IMR-90 (cell line): ENCODE measurements around the gene TBPL1. TPM values are rescaled to one million over a fixed set of nuclear protein-coding genes. Genes with fewer than 3 reads are reported as not detected.

Source experiments
- ATAC-seq: fragments of 200-7000 bp; cut with Tn5 transposase; 2 replicates; pipeline ENCODE4 v1.9.1; 2020; ENCODE audit warnings: low read depth, mild to moderate bottlenecking, moderate library complexity
- BruUV-seq: library from RNA; stranded (reverse); fragments of 400-500 nt; replicated peaks from 2 replicates; lab custom pipeline; 2021; lab: Mats Ljungman, UMichigan
- CTCF ChIA-PET: fragments of 300-600 bp; formaldehyde crosslinking; extraction: SDS; loops from one replicate; lab custom pipeline; 2021; ENCODE audit warnings: antibody characterized with exemption; lab: Yijun Ruan, JAX
- POLR2A ChIA-PET: fragments of 300-600 bp; sonication (Branson Sonifier 250); formaldehyde crosslinking; loops from one replicate; lab custom pipeline; 2022; ENCODE audit warnings: antibody characterized with exemption; ENCODE audit not compliant: unreplicated experiment; lab: Charles Lee
- DNase-seq: peaks from one replicate; pipeline ENCODE4 v3.0.0; 2013
- H2AFZ ChIP-seq: replicated peaks from 2 replicates; pipeline ENCODE3; 2013; ENCODE audit warnings: low read length, mild to moderate bottlenecking; ENCODE audit not compliant: poor library complexity
- H2AK5ac ChIP-seq: 2 replicates; pipeline ENCODE4 v1.6.1; 2013; ENCODE audit warnings: low read depth, low read length, inconsistent platforms
- H2AK9ac ChIP-seq: replicated peaks from 2 replicates; pipeline ENCODE3; 2013; ENCODE audit warnings: mild to moderate bottlenecking, low read depth, low read length, moderate library complexity; ENCODE audit not compliant: poor library complexity
- H2BK120ac ChIP-seq: 2 replicates; pipeline ENCODE4 v1.6.1; 2013; ENCODE audit warnings: low read depth, low read length, inconsistent platforms
- H2BK15ac ChIP-seq: 3 replicates; pipeline ENCODE4 v1.6.1; 2013; ENCODE audit warnings: low read depth, low read length, inconsistent platforms
- H2BK20ac ChIP-seq: 2 replicates; pipeline ENCODE4 v1.6.1; 2013; ENCODE audit warnings: low read depth, mild to moderate bottlenecking, inconsistent platforms, low read length, moderate library complexity
- H2BK5ac ChIP-seq: 2 replicates; pipeline ENCODE4 v1.6.1; 2013; ENCODE audit warnings: mild to moderate bottlenecking, low read depth, low read length, inconsistent platforms; ENCODE audit not compliant: poor library complexity, severe bottlenecking
- H3K14ac ChIP-seq: replicated peaks from 2 replicates; pipeline ENCODE4 v1.6.1; 2013; ENCODE audit warnings: low read depth, low read length, inconsistent platforms
- H3K18ac ChIP-seq: 2 replicates; pipeline ENCODE4 v1.6.1; 2013; ENCODE audit warnings: low read depth, low read length, control low read depth
- H3K23ac ChIP-seq: 2 replicates; pipeline ENCODE4 v1.6.1; 2013; ENCODE audit warnings: low read depth, low read length, inconsistent platforms
- H3K27ac ChIP-seq: 2 replicates; pipeline ENCODE4 v1.5.1; 2013; ENCODE audit warnings: mild to moderate bottlenecking, control low read depth, low read length; ENCODE audit not compliant: insufficient read depth
- H3K27me3 ChIP-seq: 2 replicates; pipeline ENCODE4 v1.6.1; 2013; ENCODE audit warnings: low read length; ENCODE audit not compliant: control insufficient read depth, insufficient read depth
- H3K36me3 ChIP-seq: 2 replicates; pipeline ENCODE4 v1.6.1; 2013; ENCODE audit warnings: low read length, mixed read lengths; ENCODE audit not compliant: control insufficient read depth, insufficient read depth
- H3K4ac ChIP-seq: 2 replicates; pipeline ENCODE4 v1.6.1; 2013; ENCODE audit warnings: low read depth, low read length, inconsistent platforms
- H3K4me1 ChIP-seq: 2 replicates; pipeline ENCODE4 v1.6.1; 2013; ENCODE audit warnings: low read length, mixed read lengths; ENCODE audit not compliant: control insufficient read depth, insufficient read depth
- H3K4me2 ChIP-seq: 2 replicates; pipeline ENCODE4 v1.6.1; 2013; ENCODE audit warnings: low read depth, mild to moderate bottlenecking, control low read depth, low read length, moderate library complexity
- H3K4me3 ChIP-seq: 2 replicates; pipeline ENCODE4 v1.5.1; 2013; ENCODE audit warnings: low read depth, mild to moderate bottlenecking, control low read depth, low read length, moderate library complexity; ENCODE audit not compliant: insufficient read depth
- H3K56ac ChIP-seq: 2 replicates; pipeline ENCODE4 v1.6.1; 2013; ENCODE audit warnings: low read length, inconsistent platforms; ENCODE audit not compliant: insufficient read depth; ENCODE audit errors: extremely low read depth
- H3K79me1 ChIP-seq, 2 experiments: 2 replicates each; pipeline ENCODE4 v1.6.1; 2013; ENCODE audit warnings: low read length in 2 of 2, inconsistent platforms in 1 of 2, low read depth in 1 of 2
- H3K9ac ChIP-seq: 2 replicates; pipeline ENCODE4 v1.6.1; 2013; ENCODE audit warnings: low read depth, low read length, control low read depth
- H3K9me1 ChIP-seq: 2 replicates; pipeline ENCODE4 v1.6.1; 2013; ENCODE audit warnings: low read length, inconsistent platforms; ENCODE audit not compliant: insufficient read depth
- H3K9me3 ChIP-seq: 2 replicates; pipeline ENCODE4 v1.6.1; 2013; ENCODE audit warnings: low read length; ENCODE audit not compliant: control insufficient read depth, insufficient read depth
- H4K20me1 ChIP-seq: 2 replicates; pipeline ENCODE4 v1.6.1; 2013; ENCODE audit warnings: low read length, inconsistent platforms; ENCODE audit not compliant: insufficient read depth
- H4K5ac ChIP-seq: 2 replicates; pipeline ENCODE4 v1.6.1; 2013; ENCODE audit warnings: mild to moderate bottlenecking, low read depth, low read length, control low read depth
- H4K8ac ChIP-seq, 2 experiments: 2 replicates each; pipeline ENCODE4 v1.6.1; 2013; ENCODE audit warnings: low read depth in 2 of 2, low read length in 2 of 2, control low read depth in 1 of 2, inconsistent platforms in 1 of 2
- H4K91ac ChIP-seq: 2 replicates; pipeline ENCODE4 v1.6.1; 2013; ENCODE audit warnings: low read depth, low read length, inconsistent platforms; ENCODE audit not compliant: insufficient read depth
- BHLHE40 ChIP-seq: fragments of 150-350 bp; IDR thresholded peaks from 2 replicates; pipeline ENCODE4 v1.6.1; 2016; ENCODE audit warnings: mild to moderate bottlenecking, low read depth, low read length
- CEBPB ChIP-seq: IDR thresholded peaks from 2 replicates; pipeline ENCODE4 v1.6.1; 2012; ENCODE audit warnings: low read depth, low read length, improper control_type of control experiment
- FOS ChIP-seq: fragments of 150-350 bp; IDR thresholded peaks from 2 replicates; pipeline ENCODE4 v1.6.1; 2016; ENCODE audit warnings: low read depth, low read length
- MAFK ChIP-seq: IDR thresholded peaks from 2 replicates; pipeline ENCODE4 v1.6.1; 2012; ENCODE audit warnings: low read depth, low read length, improper control_type of control experiment
- MAZ ChIP-seq: IDR thresholded peaks from 2 replicates; pipeline ENCODE4 v1.6.1; 2012; ENCODE audit warnings: low read depth, mild to moderate bottlenecking, low read length, improper control_type of control experiment, moderate library complexity, borderline replicate concordance
- NFE2L2 ChIP-seq: fragments of 150-350 bp; IDR thresholded peaks from 2 replicates; pipeline ENCODE4 v1.6.1; 2016; ENCODE audit warnings: low read depth, mild to moderate bottlenecking, low read length
- RCOR1 ChIP-seq: IDR thresholded peaks from 2 replicates; pipeline ENCODE4 v1.6.1; 2012; ENCODE audit warnings: mild to moderate bottlenecking, low read length, improper control_type of control experiment; ENCODE audit not compliant: insufficient replicate concordance
- RFX5 ChIP-seq: IDR thresholded peaks from 2 replicates; pipeline ENCODE4 v1.8.0; 2012; ENCODE audit warnings: low read depth, mild to moderate bottlenecking, low read length, moderate library complexity
- WGBS, 2 experiments: methylation state at CpG; one replicate each; pipeline versions ENCODE4 v1.1.5 to v1.1.7; 2013; ENCODE audit warnings: missing lambda C conversion rate in 2 of 2; ENCODE audit not compliant: insufficient read length in 1 of 2; ENCODE audit errors: extremely low coverage in 2 of 2; 5-methylcytosine and 5-hydroxymethylcytosine counted together
- dilution Hi-C: fragments of 300-500 bp; cut with HindIII; formaldehyde crosslinking; loops from one replicate; pipeline ENCODE4 v1.14.3; 2018; ENCODE audit warnings: low sequenced_read_pairs; ENCODE audit not compliant: unreplicated experiment
- in situ Hi-C: fragments of 300-500 bp; cut with MboI; formaldehyde crosslinking; loops from 3 replicates; pipeline ENCODE4 v1.14.3; 2019; ENCODE audit warnings: low sequenced_read_pairs, inconsistent platforms, mixed read lengths
- intact Hi-C: fragments of 100-400 bp; cut with micrococcal nuclease; formaldehyde crosslinking; loops from 2 replicates; pipeline ENCODE4 v1.10.0; 2022
- polyA plus RNA-seq, 3 experiments: library from polyadenylated mRNA; depleted of rRNA; stranded (reverse); fragments of >200 nt; gene quantifications; 2 replicates each; pipeline ENCODE4 v1.2.3, GENCODE V29; 2012; ENCODE audit warnings: low replicate concordance in 1 of 3
- total RNA-seq: library from RNA; depleted of rRNA; stranded (reverse); fragments of >200 nt; gene quantifications from 2 replicates; pipeline ENCODE4 v1.2.3, GENCODE V29; 2012
- TF ChIP-seq, protein P1 (sequence below): fragments of 150-350 bp; IDR thresholded peaks from 2 replicates; pipeline ENCODE4 v1.6.1; 2017; ENCODE audit warnings: mild to moderate bottlenecking, antibody characterized with exemption, low read length, low read depth

TBPL1 gene
- total and polyA plus RNA-seq, 2 of the 4 experiments (the other 2 are of a cell fraction): 25.6 to 32.5 TPM

DNA sequence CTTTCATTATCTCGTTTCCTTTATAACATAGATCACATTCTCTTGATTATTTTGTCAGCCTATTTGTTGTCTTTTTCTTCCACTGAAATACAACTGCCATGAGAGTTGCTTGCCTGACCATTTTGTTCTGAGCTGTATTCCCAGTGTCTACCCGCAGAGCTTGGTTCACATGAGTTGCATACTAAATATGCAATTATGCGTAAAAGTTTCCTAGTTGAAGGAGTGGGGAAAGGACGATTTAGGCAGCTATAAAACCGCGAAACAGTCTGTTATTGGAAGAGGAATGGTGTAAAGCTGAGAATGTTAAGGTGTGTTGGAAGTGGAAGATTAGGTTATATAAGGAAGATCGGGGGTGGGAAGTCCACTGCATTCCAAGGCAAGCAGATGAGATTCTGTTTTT is 8.8 kb downstream of the TBPL1 start:
- intact Hi-C loops: no loop called here
- Histone ChIP-seq H3K23ac (no peak overlapping the region), H4K5ac (no peak overlapping the region), H3K9me3 (no peaks in the 10 kb centered on the region), H3K4ac (no peak overlapping the region), H3K9me1 (no peaks in the 10 kb centered on the region; the same call in 1 of the 2 replicates), H3K4me2 (no peak overlapping the region), H3K14ac (no peak overlapping the region), H2AK5ac (no peak overlapping the region), H3K27me3 (no peaks in the 10 kb centered on the region), H3K9ac (no peak overlapping the region), H2BK120ac (no peak overlapping the region), H3K27ac (no peak overlapping the region), H3K4me1 (peaks cover 3% of the 10 kb centered on the region), H3K18ac (no peak overlapping the region), H2BK5ac (no peak overlapping the region), H4K8ac (no peak overlapping the region), H3K56ac (no peak overlapping the region), H3K4me3 (no peak overlapping the region), H2AK9ac (no peak overlapping the region), H3K36me3 (no peaks in the 10 kb centered on the region), H2BK20ac (no peak overlapping the region), H2BK15ac (no peak overlapping the region), H4K91ac (no peak overlapping the region), H4K20me1 (peaks cover 34% of the 10 kb centered on the region; the same call in 1 of the 2 replicates), H3K79me1 (peaks cover 41 to 74% of the 10 kb centered on the region in 2 experiments), H2AFZ (no peak overlapping the region)
- in situ Hi-C loops: no loop called here
- no TSS peak for BruUV-seq
- dilution Hi-C loops: no loop called here
- 93% methylated on average over 5 of the region's 7 CpGs; no CpG with 5 or more reads in 1 of the 2 experiments for WGBS, 2 experiments
- ATAC-seq: no peak
- POLR2A ChIA-PET: no interaction called here
- CTCF ChIA-PET: interaction anchor here (0.7 kb wide), 1 partner anchor 116 kb away, joined by 3 read pairs; no protein-coding TSS in a partner anchor
- no peak for DNase-seq
- TF ChIP-seq NFE2L2 (no peak), FOS (no peak), CEBPB (no peak), RCOR1 (no peak), BHLHE40 (no peak), RFX5 (no peak), MAFK (no peak), MAZ (no peak)
- TF ChIP-seq, protein P1, sequence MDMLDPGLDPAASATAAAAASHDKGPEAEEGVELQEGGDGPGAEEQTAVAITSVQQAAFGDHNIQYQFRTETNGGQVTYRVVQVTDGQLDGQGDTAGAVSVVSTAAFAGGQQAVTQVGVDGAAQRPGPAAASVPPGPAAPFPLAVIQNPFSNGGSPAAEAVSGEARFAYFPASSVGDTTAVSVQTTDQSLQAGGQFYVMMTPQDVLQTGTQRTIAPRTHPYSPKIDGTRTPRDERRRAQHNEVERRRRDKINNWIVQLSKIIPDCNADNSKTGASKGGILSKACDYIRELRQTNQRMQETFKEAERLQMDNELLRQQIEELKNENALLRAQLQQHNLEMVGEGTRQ: no peak
